Spleen (tissue), 7 donors: Measurements from ENCODE around the gene EDN2.

Experiments used
- POLR2A ChIP-seq, 3 donors: fragments of 450-650 bp; IDR thresholded peaks; one replicate each; pipeline ENCODE4 v1.5.1; 2017; ENCODE audit warnings: antibody characterized with exemption in 3 of 3, mild to moderate bottlenecking in 1 of 3
- TF ChIP-seq, protein P1 (sequence below), 11 experiments: fragments of 200-600 bp in 7 of 11; fragments of 450-650 bp in 4 of 11; sonication (generic) in 4 of 11; IDR thresholded peaks in 8 of 11; conservative IDR thresholded peaks in 3 of 11; 1 replicate in 7 of 11; 2 replicates in 4 of 11; pipeline versions ENCODE4 v1.4.0 to v1.8.0; 2016 to 2021; ENCODE audit warnings: antibody characterized with exemption in 11 of 11, inconsistent platforms in 4 of 11, mild to moderate bottlenecking in 1 of 11
- donor health status: DM: no; HTN: no; CAD: no; lungs with moderate emphysema.
- donor health status: DM: no; HTN: no; CAD: no.
- donor health status: DM: no; HTN: no; CAD: no.

DNA sequence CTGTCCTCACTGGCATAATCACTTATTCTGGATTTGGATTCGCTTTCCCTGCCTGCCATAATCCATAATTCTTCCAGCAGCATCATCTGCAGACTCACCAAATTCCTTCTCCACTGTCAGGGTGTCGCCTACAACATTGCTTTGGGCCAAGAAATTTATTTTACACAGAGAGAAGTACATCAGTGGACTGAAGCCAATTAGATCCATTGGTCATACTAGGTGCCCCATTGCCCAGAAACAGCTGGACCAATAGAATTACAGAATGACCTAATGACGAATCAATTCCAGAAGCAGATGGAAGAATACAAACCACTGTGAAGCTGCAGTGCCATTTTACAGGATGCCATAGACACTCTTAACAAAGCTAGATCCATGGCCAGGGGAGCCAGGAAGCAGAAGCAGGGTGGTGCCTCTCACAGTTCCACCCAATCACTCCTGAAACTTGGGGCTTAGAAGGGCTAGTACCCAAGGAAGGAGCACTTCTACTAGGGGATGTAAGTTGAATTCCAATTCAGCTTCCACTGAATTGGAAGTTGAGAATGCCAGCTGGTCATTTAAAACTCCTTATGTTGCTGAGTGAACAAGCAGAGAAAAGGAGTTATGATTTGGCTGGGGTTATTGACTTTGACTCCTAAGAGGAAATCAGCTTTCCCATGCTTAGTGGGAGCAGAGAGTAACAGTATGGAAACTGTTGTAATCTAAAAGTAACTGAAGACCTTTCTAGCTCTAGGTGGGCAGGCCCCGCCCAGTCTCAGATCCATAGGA, 44.0 kb downstream of the EDN2 start:
- TF ChIP-seq, protein P1, sequence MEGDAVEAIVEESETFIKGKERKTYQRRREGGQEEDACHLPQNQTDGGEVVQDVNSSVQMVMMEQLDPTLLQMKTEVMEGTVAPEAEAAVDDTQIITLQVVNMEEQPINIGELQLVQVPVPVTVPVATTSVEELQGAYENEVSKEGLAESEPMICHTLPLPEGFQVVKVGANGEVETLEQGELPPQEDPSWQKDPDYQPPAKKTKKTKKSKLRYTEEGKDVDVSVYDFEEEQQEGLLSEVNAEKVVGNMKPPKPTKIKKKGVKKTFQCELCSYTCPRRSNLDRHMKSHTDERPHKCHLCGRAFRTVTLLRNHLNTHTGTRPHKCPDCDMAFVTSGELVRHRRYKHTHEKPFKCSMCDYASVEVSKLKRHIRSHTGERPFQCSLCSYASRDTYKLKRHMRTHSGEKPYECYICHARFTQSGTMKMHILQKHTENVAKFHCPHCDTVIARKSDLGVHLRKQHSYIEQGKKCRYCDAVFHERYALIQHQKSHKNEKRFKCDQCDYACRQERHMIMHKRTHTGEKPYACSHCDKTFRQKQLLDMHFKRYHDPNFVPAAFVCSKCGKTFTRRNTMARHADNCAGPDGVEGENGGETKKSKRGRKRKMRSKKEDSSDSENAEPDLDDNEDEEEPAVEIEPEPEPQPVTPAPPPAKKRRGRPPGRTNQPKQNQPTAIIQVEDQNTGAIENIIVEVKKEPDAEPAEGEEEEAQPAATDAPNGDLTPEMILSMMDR (IDR thresholded peaks at IDR 0.05 in 8 of 11, conservative IDR thresholded peaks at IDR 0.05 in 3 of 11): no peak
- no peak for TF ChIP-seq POLR2A (IDR thresholded peaks at IDR 0.05)
